GM18870 (cell line): ENCODE measurements around the gene OGA.

Experiments used
- ATAC-seq: cut with Tn5 transposase; IDR thresholded peaks from one replicate; pipeline ENCODE4 v1.9.1; 2021; ENCODE audit warnings: moderate library complexity; ENCODE audit not compliant: unreplicated experiment

Gene OGA

DNA sequence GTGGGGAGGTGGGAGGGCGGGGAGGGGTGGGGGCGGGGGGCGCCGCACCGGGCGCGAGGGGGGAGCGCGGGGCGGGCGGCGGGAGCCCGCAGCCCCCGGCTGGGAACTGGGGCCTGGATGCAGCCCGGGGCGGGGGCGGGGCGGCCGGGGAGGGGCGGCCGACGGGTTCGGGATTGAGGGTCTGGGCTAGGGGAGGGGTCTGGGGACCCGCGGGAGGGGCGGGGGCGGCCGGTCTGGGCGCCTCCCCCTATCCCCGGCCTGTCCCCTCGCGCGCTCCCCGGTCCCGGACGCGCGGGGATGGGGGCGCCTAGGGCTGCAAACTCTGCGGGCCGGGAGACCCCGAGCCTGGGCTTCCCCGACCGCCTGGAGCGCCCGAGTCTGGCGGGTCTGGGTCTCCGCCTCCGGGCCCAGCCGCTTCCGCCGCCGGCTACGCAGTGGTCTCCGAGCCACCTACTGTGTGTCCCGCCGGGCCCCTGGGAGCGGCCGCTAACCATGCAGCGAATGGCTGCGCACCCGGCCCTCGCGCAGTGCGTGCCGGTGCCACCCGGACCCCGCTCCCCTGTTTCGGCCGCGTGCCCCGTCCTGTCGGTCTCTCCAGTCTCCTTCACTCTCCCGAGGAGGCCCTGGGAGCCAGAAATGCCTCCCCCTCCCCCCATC, 42.0 kb downstream of the OGA start:
- no peak for ATAC-seq

DNA sequence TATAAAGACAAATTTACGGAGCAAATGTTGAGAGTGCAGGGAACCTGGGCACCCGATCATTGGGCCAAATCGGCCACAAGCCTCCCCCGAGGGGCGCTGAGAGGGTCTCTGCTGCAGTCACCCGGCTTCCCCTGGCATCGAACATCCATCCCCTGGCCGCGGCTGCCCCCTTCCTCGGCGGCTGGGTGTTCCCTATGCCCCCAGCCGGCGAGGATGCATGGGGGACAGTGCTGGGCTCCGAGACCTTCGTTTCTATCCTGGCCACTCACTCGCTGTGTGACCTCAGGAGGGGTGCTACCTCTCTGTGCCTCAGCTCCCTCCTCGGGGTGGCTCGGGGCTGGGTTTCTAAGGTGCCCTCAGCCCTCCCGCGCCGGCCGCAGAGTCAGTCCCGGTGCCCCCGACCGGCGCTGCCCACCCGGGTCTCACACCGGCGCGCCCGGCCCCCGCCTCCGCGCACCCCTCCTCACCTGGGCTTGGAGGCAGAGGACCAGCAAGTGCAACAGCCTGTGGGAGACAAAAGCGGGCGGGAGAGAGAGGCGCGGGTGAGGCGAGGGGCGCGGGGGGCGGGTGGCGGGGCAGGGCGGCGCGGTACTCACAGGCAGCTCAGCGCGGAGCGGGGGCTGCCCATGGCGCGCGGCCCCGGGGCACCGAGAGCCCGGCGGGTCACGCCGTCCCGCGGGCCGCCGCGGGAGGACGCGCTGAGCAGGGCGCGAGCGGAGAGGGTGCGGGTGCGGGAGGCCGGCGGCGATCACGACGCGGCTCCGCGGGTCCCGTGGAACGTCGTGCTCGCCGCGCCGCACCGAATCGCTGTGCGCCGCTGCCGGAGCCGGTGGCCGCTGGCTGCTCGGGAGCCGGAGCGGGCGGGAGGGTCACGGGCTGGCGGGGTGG, 42.7 kb downstream of the OGA start, which contains the start of gene FGF8:
FGF8 (minus strand) TSS at position 842 of the 888 bp plus-strand sequence; CDS start at position 628, 214 bp downstream.
- no peak for ATAC-seq

DNA sequence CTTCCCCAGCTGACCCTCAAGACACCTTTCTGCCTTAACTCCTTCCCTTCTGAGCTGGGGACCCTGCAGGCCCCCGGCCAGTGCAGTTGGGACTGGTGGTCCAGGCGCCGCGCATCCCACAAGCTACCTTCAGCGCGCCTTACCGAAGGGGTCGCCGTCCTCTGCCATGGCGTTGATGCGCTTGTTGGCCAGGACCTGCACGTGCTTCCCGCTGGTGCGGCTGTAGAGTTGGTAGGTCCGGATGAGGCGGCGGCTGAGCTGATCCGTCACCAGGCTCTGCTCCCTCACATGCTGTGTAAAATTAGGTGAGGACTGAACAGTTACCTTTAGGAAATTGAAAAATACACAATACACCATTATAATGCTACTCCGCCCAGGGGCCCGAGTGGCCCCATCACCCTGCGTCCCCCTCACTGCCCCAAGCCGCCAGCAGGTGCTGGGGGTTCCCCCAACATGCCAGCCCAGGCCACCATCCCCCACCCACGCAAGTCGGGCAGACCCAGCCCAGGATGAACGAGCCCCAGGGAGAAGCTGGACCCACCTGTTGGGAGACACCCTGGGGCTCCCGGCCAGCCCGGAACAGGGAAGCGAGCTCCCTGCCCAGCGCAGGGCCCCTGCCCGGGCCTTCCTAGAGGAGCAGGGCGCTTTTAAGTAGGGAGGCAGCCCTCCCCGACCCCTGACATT, 43.5 kb downstream of the OGA start:
- no peak for ATAC-seq

DNA sequence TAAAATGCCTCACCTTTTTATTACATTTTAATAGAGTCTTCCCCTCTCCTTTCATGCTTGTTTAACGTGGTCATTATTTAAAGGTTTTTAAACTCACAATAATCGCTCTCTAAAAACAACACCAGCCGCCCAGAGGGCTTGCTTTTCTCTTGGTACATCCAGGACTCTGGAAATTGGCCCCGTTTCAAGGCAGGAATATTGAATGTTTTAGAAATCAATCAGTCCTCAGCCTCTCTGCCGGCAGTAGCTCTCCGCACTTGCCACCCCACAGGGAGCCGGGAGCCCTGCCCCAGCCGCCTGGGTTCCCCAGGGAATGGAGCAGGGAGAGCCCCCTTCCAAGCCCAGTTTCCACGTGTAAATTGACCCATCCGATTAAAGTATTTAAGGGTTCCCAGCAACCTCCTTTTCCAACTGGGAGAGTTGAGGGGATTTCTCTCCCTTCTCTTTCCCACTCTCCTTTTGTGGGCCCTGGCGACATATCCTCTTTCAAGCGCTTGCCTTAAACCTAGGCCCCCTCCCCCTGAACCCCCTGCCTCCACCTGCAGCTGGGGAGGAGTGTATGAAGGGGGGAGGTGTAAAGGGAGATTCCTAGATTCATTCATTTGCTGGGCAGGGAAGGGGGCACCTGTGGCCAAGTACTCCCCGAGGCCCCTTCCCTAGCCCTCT, 44.2 kb downstream of the OGA start:
- no peak for ATAC-seq

DNA sequence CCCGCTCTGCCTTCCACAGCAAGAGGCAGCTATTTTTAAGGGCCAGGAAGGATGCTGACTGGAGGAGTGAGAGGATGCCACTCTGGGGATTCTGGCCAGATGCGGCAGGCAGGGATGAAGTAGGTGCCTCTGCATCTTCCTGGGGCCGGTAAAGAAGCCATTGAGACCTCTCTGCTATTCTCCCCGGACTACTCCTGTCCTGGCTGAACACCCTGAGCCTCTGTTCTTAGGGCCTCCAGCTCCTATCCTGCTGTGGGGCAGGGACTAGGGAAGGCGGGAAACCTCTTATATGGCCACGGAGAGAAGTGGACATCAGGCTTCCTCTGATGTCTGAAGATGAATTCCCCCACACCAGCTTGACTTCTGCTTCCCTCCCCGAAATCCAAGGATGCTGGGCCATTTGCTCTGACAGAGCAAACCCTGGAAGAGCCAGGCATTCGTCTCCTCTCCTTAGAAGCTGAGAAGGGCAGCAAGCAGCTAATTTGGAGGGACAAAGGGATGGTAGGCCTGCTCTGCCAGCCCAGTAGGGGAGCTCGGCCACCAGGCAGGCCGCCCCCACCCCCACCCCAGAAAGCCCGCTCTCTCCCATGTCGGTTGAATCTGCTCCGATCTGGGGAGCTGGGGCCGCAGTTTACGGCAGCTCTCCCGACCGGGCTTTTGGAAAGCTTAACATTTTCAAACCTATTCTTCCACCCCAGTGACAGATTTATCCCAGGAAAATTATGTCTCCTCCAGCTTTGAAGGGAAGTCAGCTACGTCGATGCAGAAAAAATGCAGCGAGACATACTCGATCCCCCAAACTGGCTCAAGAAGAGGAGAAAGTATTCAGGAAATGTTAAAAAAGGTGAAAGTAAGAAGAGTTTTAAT, 45.1 kb downstream of the OGA start:
- no peak for ATAC-seq

DNA sequence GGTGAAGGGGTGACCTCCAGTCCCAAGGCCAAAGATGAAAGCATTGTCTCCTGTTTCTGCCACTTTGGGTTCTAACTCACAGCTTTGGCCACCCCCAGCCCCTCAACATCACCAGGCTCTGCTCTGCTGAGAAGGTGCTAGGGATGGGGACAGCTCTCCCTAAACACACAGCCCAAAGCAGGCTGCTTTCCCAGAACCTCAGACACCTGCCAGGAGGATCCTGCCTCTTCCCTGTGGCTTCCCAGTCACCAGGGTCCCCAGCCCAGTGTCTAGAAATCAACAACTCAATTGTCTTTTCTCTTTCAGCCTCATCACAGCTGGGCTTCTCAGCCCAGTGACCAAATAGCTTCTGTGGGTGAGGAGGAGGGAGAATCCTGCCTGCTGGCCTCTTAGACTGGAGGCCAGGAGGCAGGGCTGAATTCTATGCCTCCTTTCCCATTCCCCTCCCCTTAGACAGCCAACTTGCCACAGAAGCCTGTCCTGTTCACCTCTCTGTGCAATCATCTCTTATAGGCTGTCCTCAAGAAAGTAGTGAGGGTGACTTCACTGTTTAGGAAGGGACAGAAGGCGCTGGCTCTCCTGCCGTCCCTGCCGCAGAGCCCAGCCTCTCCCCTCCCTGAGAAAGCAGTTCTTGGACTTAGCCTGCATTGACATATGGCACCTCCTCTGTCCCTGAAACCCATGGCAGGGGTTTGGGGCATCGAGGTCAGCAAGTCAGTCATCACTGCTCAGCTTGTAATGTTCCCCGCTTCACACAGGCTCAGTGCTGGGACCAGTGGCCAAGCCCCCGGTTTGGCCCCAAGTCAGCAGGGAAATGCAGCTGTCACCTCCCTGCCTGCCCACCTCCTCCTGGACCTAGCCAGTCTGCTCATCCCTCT, 46.0 kb downstream of the OGA start:
- no peak for ATAC-seq

DNA sequence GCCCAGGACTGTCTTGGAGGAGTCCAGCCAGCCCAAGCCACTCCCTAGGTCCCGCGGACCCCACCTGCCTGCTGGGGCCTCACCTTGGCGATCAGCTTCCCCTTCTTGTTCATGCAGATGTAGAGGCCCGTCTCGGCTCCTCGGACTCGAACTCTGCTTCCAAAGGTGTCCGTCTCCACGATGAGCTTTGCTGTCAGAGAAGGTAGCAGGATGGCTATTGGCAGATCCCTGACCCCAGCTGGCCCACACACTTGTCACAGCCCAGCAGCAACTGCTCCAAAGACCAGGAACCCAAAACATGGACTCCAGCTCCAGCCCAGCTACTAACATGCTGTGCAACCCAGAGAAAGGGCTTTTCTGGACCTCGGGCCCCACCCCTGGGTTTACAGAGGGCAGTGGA, 46.9 kb downstream of the OGA start:
- ATAC-seq = no peak

DNA sequence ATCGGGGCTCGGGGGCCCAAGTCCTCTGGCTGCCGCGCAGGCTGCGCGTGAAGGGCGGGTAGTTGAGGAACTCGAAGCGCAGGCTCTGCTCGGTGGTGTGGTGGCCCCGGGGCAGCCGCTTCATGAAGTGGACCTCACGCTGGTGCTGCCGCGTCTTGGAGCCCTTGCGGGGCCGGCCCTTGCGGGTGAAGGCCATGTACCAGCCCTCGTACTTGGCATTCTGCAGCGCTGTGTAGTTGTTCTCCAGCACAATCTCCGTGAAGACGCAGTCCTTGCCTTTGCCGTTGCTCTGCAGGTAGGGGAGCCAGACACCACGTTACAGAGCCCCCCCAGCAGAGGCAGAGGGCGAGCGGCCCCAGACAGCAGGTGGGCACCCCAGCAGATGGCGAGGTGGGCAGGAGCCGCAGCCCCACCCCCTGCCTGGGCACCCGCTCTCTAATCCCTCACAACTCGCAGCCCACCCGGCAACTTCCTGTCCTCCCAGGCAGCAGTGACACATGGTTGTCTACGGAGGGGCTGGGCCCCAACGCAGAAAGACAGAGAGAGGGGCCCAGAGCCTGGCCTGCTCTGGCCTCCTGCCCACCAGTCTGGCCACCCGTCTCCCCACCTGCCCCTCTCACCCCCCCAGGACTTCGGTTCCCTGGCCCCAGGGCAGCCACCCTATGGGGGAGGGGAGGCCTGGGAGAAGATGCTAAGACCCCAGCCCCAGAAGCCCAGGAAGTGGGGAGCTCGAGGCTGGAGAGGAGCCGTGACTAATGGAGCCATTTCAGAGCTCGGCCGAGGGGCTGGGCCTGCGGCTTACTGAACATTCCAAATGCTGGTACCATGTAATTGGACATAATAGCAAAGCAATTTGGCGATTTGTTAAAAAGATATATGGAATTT, 47.7 kb downstream of the OGA start:
- no peak for ATAC-seq

DNA sequence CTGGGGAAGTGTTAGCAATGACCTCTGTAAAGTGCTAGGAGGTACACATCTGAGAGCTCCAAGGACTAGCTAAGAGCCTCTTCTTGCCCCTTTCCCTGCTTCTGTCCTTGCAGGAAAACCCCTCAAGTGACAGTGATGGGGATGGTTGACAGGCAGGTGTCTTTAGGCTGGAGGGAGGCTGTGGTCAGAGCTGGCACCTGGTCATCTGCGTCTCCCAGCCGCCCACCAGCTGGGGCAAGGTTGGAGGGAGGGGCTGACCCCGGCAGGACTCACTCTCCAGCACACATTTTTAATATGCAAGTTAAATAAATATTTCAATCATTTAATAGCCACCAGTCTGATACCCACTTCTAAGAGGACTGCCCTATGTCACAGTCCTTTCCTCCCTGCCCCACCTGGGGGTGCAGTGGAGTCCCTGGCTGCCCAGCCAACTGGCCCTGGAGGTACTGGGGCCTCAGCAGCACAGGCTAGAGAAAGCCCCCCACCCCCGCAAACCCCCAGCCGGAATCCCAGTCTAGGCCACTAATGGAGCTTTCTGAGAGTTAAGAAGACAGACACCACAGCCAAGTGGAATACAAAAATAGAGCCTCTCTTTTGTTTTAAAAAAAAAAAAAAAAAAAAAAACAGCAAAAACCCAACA, 48.6 kb downstream of the OGA start:
- ATAC-seq = no peak

DNA sequence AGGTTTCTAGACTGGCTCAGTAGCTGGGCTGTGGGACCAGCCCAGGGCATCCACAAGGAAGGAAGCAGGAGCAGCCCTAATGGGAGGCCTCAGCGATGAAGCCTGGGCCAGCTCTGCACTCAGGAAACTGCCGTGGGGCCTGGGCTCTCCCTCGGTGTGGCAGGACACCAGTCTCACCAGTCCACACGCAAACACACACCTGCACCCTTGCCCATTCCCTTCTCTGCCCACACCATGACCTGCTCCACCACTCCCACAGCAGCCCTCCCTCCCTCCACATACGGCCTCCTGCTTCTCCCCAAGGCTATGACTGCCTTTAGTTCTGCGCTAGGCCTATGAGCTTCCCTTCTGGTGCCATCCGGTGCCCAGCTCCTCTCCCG, 49.5 kb downstream of the OGA start:
- no peak for ATAC-seq

DNA sequence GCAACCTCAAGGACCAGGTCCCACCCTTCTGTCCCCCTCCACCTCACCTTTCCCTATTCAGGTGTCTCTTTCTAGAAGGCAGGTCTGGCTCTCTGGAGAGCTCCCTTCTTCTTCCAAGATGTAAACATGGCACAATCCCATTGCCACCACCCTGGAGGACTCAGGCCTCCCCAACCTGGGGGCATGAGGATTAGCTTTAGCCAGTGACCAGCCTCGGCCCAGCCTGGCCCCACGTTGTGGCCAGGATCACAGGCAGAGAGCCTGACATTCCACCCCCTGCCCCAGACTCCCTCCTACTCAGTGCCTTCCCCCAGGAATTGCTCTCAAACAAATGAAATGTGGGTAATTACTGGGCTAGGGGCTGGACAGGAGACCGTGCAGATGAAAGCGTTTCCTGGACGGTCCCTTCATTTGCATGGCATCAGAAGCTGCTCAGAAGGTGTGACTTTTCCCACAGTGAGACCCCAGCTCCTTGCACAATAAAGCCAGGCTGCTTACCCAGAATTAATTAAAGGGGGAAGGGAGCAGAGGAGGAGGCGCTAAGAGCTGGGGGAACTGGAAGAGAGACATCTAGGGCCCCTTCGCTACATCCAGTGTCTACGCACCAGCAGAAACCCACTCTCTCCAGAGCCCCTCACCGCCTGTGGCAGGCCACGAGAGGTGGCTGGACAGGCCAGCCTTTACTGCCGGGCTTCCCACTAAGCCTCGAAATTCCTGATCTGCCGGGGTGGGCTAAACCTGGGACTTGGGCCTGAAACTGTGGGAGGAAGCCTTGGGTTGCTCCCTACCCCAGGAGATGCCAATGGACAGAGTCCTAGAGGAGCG, 50.1 kb downstream of the OGA start:
- ATAC-seq = no peak

DNA sequence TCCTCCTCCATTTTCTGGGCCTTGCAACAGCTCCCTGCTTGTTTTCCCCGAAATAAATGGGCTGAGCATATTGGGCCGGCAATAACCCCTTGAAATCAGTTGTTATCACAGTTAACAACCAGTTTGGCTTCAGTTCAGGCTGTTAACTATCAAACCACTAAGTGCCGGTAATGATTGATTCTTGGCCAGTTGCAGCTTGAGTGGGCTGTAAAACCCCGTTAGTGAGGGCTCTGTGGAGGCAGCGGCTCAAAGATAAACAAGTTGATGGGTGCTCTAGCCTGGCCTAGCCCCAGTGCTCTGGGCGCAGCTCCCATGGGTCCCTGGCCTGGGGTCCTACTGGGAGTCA, 50.7 kb downstream of the OGA start:
- ATAC-seq = no peak

DNA sequence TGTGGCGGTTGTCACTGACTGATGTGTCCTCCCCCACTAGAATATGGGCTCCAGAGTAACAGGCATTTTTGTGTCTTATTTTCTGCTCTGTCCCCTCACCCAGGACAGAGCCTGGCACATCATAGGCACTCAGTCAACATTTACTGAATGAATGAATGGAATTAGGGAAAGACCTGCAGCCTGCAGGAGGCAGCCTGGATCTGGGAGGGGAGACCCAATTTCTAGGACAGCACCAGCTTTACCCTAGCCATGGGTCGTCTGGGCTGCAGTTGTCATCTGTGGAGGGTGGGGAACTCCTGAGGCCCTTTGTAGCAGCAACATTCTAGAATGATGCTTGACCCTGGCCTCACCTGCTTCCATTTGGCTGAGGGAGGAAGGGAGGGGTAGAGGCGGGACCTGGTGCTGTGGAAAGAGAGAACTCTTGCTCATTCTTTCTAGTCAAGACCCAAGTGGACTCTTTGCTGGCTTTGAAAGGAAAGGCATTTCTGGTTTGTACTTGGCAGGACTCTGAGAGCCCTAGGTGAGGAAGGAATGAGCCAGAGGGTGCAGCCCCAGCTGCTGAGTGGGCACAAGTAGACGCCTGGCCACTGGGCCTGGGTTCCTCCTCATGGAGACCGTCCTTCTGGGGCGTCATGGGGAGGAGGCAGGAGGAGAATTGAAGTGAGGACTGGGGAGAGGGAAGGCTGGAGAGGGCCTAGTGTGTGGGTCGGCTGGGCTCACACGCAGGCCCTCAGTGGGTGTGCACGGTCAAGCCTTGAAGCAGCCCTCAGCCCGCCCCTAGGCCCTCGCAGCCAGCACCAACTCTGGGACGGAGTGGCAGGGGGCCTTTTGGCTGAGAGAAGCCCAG, 51.3 kb downstream of the OGA start:
- ATAC-seq = no peak

DNA sequence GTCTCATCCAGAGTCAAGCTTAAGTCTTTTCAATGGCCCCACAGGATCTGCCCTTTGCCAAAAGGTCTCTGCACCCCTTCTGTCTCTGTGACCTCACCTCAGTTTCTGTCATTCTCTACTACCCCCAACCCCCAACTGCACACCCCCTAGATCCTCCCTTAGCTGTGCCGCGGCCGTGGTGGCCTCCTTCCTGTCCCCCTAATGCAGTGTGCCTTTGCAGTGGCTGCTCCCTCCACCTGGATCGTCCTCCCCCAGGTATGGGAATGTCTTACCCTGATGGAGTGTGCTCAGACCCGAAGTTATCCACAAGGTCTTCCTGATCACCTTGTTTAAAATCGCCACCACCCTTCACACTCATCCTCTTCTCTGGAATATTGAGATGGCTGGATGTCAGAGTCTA, 51.9 kb downstream of the OGA start:
- ATAC-seq = no peak

DNA sequence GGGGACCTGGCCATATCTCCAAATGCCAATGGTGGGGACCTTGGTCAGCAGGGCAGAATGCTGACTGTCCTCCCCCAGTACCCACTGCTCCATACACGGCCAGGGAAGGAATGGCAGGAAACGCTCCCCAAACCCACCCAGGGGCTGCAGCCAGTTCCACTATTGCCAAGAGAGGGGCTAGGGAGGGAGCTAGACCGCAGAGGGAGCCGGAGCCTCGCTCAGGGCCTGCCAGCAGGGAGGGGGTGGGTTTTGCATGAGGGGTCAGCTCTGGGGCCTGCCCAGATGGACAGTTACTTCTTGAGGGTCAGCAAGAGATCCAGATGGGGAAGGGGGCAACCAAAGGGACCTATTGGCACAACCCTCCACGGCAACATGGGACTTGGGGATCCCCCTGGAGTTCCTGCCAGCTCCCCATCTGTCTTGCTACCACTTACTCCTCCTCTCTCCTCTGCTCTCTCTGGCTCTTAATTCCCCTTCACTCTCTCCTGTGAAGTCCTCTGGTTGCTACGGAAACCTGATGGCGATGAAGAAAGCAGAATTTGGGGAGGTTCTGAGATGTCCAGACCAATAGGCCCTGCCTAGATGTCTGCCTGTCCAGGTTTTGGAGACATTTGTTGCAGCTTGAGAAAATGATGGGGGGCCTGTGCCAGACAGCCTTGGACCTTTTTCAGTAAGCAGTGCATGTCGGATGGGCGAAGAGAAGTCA, 55.0 kb downstream of the OGA start:
- no peak for ATAC-seq

DNA sequence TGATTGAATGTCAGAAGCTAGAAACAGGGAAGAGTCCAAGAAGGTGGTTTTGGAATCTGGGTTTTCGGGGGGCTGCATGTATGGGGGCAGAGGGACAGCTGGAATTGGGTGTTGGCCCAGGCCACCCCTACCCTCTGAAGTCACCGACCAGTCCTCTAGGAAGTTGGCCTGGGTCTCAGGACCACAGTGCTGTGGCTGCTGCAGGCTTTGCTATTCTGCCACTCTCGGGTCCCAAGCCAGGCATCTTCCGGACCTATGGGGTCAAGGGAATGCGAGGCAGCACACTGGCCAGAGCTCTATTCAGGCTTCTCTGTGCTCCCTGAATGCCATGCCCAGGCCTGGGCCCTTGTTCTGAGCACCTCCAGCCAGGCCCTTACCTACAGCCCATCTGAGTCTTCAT, 55.5 kb downstream of the OGA start:
- ATAC-seq = no peak
